ENCODE results near the gene AP3B1.

AP3B1 gene

DNA sequence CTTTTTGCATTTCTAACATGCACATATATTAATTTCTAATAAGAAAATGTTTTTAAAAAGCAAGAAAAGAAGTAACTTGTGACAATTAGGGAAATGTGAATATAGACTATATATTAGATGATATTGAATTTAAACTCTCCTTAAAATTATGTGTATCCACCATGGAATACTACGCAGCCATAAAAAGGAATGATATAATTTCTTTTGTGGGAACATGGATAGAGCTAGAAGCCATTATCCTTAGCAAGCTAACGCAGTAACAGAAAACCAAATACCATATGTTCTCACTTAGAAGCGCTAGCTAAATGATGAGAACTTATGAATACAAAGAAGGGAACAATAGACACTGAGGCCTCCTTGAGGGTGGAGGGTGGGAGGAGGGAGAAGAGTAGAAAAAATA lies 23.8 kb upstream of the AP3B1 start:
- H3K79me2 ChIP-seq (ENCODE audit: low read length) = no peaks in the 10 kb centered on the region
- H3K4me2 ChIP-seq (ENCODE audit: low read length) = no peak overlapping the region
- H4K20me1 ChIP-seq (ENCODE audit: insufficient read depth, low read length) = no peaks in the 10 kb centered on the region
- no peaks in the 10 kb centered on the region for H3K27me3 ChIP-seq (ENCODE audit: low read depth, low read length)
- H3K4me1 ChIP-seq (ENCODE audit: low read length) = no peaks in the 10 kb centered on the region
- TF ChIP-seq EZH2phosphoT487 (IDR thresholded peaks at IDR 0.05; ENCODE audit: low read depth) (no peak), CTCF (IDR thresholded peaks at IDR 0.05; ENCODE audit: low read depth, low read length) (no peak)
- H2AFZ ChIP-seq (ENCODE audit: low read depth, low read length) = no peak overlapping the region
- H3K27ac ChIP-seq (ENCODE audit: low read length) = no peak overlapping the region
- H3K36me3 ChIP-seq (replicated peaks; ENCODE audit: low read depth, low read length) = no peaks in the 10 kb centered on the region
- no peak overlapping the region for H3K4me3 ChIP-seq (ENCODE audit: low read length)
- no peaks in the 10 kb centered on the region for H3K9me3 ChIP-seq (ENCODE audit: insufficient read depth, low read length)
- no peak overlapping the region for H3K9ac ChIP-seq (ENCODE audit: low read length)

GRCh38 chr5:78317515-78317914 lies 23.0 kb upstream of the AP3B1 start:
- Histone ChIP-seq H4K20me1 (ENCODE audit: insufficient read depth, low read length) (no peaks in the 10 kb centered on the region), H3K9me3 (ENCODE audit: insufficient read depth, low read length) (no peaks in the 10 kb centered on the region), H3K4me2 (ENCODE audit: low read length) (no peak overlapping the region), H3K4me1 (ENCODE audit: low read length) (no peaks in the 10 kb centered on the region), H3K27me3 (ENCODE audit: low read depth, low read length) (no peaks in the 10 kb centered on the region), H3K9ac (ENCODE audit: low read length) (no peak overlapping the region), H3K4me3 (ENCODE audit: low read length) (no peak overlapping the region), H2AFZ (ENCODE audit: low read depth, low read length) (no peak overlapping the region), H3K79me2 (ENCODE audit: low read length) (no peaks in the 10 kb centered on the region), H3K27ac (ENCODE audit: low read length) (no peak overlapping the region), H3K36me3 (replicated peaks; ENCODE audit: low read depth, low read length) (no peaks in the 10 kb centered on the region)
- TF ChIP-seq CTCF (IDR thresholded peaks at IDR 0.05; ENCODE audit: low read depth, low read length) (no peak), EZH2phosphoT487 (IDR thresholded peaks at IDR 0.05; ENCODE audit: low read depth) (no peak)

GRCh38 chr5:78308703-78309102 lies 14.2 kb upstream of the AP3B1 start:
- no peaks in the 10 kb centered on the region for H3K9me3 ChIP-seq (ENCODE audit: insufficient read depth, low read length)
- H3K79me2 ChIP-seq (ENCODE audit: low read length) = no peaks in the 10 kb centered on the region
- H4K20me1 ChIP-seq (ENCODE audit: insufficient read depth, low read length) = no peaks in the 10 kb centered on the region

DNA sequence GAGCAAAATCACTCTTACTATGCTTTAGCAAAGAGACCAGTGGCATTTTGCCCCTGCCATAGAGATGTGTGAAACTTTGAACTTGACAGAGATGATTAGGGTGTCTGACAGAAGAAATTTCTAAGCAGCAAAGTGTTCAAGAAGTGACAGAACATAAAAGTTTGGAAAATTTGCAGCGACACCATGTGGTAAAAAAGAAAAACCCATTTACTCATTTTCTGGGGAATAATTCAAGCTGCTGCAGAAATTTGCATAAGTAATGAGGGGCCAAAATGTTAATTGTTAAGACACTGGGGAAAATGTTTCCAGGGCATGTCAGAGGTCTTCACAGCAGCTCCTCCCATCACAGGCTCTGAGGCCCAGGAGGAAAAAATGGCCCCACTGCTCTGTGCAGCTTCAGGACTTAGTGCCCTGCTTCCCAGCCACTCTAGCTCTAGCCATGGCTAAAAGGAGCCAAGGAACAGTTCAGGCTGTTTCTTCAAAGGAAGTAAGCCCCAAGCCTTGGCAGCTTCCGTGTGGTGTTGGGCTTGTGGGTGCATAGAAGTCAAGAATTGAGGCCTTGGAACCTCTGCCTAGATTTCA lies 6.1 kb upstream of the AP3B1 start:
- no peak overlapping the region for H3K9ac ChIP-seq (ENCODE audit: low read length)
- no peak overlapping the region for H3K4me3 ChIP-seq (ENCODE audit: low read length)
- TF ChIP-seq CTCF (IDR thresholded peaks at IDR 0.05; ENCODE audit: low read depth, low read length) = no peak
- no peak for TF ChIP-seq EZH2phosphoT487 (IDR thresholded peaks at IDR 0.05; ENCODE audit: low read depth)

More at GRCh38 chr5:78308703-78309102, 14.2 kb upstream of the AP3B1 start:
- Histone ChIP-seq H3K4me1 (ENCODE audit: low read length) (no peaks in the 10 kb centered on the region), H3K36me3 (replicated peaks; ENCODE audit: low read depth, low read length) (no peaks in the 10 kb centered on the region), H2AFZ (ENCODE audit: low read depth, low read length) (no peak overlapping the region), H3K9ac (ENCODE audit: low read length) (no peak overlapping the region), H3K4me2 (ENCODE audit: low read length) (no peak overlapping the region), H3K27me3 (ENCODE audit: low read depth, low read length) (0 out of 2 replicates have a peak, but pooled peaks cover 5% of the 10 kb centered on the region), H3K4me3 (ENCODE audit: low read length) (no peak overlapping the region), H3K27ac (ENCODE audit: low read length) (no peak overlapping the region)
- TF ChIP-seq CTCF (IDR thresholded peaks at IDR 0.05; ENCODE audit: low read depth, low read length) (no peak), EZH2phosphoT487 (IDR thresholded peaks at IDR 0.05; ENCODE audit: low read depth) (no peak)

More for the DNA sequence above, 6.1 kb upstream of the AP3B1 start:
- no peaks in the 10 kb centered on the region; the same call in 1 of the 2 replicates for H3K27me3 ChIP-seq (ENCODE audit: low read depth, low read length)
- no peaks in the 10 kb centered on the region for H3K9me3 ChIP-seq (ENCODE audit: insufficient read depth, low read length)
- H2AFZ ChIP-seq (ENCODE audit: low read depth, low read length) = no peak overlapping the region
- H3K79me2 ChIP-seq (ENCODE audit: low read length) = no peaks in the 10 kb centered on the region
- no peaks in the 10 kb centered on the region for H3K36me3 ChIP-seq (replicated peaks; ENCODE audit: low read depth, low read length)
- no peaks in the 10 kb centered on the region for H3K4me1 ChIP-seq (ENCODE audit: low read length)
- no peaks in the 10 kb centered on the region for H4K20me1 ChIP-seq (ENCODE audit: insufficient read depth, low read length)
- H3K27ac ChIP-seq (ENCODE audit: low read length) = no peak overlapping the region
- no peak overlapping the region for H3K4me2 ChIP-seq (ENCODE audit: low read length)

All from OCI-LY3 (cell line).